SH-SY5Y (cell line): ENCODE measurements around the gene USP32.

Experiments used
- GATA2 ChIP-seq: IDR thresholded peaks from 2 replicates; pipeline ENCODE4 v1.6.1; 2011; ENCODE audit warnings: mild to moderate bottlenecking, low read depth, low read length
- GATA3 ChIP-seq: IDR thresholded peaks from 2 replicates; pipeline ENCODE4 v1.6.1; 2011; ENCODE audit warnings: low read depth, mild to moderate bottlenecking, low read length, moderate library complexity

USP32 gene

DNA sequence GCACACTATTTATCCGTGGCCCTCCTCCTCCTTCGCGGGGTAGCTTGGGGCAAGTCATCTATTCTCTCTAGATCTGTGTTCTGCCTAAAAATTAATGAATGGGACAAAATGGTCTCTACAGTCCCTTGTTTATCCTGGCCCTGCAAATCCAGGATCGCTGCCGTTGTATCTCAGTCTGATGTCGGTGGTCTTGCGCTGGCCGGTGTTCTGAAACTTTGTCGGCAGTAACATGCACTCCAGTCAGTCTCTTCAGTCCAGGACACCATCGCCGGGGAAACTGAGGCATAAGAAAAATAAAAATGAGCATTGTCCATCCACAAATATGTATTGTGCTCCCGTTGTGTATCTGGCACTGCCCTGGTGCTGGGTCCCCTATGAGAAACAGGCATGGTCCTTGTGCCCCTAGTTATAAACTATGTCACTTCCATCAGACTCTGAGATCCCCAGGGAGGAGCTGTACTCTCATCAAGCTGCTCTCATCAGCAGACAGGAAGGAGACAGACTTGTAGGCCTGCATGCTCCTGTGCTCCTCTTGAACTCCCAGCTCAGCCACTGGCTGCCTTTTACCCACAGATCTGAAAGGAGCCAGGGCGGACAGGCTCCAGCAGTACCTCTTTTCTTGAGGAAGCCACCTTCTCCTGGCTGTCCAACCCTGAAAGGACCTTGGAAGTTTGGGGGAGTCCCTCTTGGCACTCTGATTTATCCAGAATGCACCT, 255.8 kb downstream of the USP32 start:
- TF ChIP-seq GATA2 (no peak), GATA3 (no peak)

DNA sequence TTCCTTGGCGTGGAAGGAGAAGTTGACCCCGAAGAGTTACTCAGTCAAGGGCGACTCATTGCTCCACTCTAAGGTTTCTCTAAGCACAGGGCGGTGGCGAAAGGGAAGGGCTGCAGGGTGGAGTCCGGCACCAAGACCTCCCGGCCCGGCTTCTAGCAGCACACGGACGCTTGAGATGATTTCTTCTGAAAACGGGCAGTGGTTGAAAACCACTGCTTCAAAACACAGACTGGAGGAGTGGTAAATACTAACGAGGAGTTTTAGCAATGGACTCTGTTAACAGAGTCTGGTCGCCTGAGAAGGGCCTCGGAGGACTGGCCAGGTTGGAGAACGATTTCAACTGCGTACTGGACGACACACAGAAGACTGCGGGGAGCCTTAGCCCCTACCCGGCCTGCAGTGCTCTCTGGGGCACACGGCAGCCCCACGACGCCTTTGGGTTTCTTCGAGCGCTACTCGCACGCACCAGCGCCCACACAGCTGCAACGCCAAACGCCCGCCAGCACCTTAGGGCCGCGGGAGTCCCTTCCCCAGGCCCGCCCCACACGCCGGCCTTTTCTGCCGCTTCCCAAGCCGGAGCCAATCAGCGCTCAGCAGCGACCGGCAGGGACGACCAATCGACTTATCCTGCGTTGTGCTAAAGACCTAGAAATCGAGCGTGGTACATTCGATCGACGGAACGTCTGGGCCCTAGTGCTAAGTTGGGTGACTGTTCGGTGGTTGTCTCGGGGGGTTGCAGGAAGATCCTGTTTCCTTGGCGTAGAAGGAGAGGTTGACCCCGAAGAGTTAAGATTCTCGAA, 256.6 kb downstream of the USP32 start:
- TF ChIP-seq GATA2: no peak
- TF ChIP-seq GATA3: no peak

DNA sequence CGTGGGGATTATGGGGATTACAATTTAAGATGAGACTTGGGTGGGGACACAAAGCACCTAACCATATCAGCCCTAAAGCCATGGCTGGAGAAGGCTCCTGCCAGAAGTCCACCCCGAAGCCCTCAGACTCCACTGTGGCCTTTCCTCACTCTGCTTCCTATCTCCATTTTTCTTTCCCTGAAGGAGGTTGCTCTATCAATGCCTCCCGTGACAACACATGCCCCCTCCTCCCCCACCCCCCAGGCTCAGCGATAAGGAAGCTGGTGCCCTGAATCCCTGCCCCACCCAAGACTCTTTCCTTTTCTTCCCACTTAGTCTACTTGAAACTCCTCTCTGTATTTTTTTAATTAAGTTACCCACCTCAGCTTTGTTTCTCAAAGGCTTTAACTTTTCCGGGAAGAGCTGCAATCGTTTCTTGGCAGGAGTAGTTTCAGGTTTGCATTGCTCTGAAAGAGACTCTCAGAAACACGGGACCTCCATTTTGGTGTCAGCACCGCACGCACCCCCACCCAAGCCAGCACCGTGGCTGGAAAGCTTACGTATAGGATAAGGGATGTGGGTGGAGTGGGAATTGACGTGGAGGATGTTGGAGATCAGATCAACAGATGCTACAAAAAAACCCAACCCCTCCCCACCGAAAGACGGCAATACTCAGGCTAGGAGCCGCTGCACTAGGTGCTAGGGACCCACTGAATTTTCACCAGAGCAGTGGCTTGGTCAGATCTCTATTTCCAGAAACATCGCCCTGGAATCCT, 257.4 kb downstream of the USP32 start:
- TF ChIP-seq GATA3 (no peak), GATA2 (no peak)

DNA sequence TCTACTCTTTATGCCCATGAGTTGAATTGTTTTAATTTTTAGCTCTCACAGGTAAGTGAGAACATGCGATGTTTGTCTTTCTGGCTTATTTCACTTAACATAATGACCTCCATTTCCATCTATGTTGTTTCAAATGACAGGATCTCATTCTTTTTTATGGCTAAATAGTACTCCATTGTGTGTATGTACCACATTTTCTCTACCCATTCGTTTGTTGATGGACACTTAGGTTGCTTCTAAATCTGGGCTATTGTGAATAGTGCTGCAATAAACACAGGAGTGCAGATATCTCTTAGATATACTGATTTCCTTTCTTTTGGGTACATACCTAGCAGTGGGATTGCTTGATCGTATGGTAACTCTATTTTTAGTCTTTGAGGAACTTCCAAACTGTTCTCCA, 261.5 kb downstream of the USP32 start:
- TF ChIP-seq GATA3 (no peak), GATA2 (no peak)

DNA sequence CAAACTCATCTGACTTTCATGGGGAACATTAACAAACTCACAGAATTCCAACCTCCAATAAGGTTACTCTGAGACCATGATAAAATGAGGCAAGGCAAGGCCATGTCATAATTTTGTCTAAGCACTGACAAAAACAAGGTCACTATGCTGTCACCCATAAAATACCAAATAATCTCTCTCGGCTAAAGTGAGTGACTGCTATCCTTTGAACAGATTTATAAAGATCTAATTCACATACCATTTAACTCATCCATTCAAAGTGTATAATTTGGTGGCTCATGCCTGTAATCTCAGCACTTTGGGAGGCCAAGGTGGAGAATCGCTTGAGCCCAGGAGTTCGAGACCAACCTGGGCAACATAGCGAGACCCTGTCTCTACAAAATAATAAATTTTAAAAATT, 262.8 kb downstream of the USP32 start:
- TF ChIP-seq GATA2 (no peak), GATA3 (no peak)
